HT1080 (cell line): Measurements from ENCODE around the gene SCGB3A1. TPM values are rescaled to one million over a fixed set of nuclear protein-coding genes. Genes with fewer than 3 reads are reported as not detected.

Experiments used
- DNase-seq: peaks from one replicate; pipeline ENCODE4 v3.0.0-alpha.2; 2015; ENCODE audit warnings: low read depth
- total RNA-seq: library from RNA; depleted of rRNA; stranded (reverse); fragments of >200 nt; shearing (Covaris generic); gene quantifications from 2 replicates; pipeline ENCODE4 v1.2.3, GENCODE V29; 2014

The SCGB3A1 gene
- total RNA-seq, 1 experiment from 2014 or later = not detected

DNA sequence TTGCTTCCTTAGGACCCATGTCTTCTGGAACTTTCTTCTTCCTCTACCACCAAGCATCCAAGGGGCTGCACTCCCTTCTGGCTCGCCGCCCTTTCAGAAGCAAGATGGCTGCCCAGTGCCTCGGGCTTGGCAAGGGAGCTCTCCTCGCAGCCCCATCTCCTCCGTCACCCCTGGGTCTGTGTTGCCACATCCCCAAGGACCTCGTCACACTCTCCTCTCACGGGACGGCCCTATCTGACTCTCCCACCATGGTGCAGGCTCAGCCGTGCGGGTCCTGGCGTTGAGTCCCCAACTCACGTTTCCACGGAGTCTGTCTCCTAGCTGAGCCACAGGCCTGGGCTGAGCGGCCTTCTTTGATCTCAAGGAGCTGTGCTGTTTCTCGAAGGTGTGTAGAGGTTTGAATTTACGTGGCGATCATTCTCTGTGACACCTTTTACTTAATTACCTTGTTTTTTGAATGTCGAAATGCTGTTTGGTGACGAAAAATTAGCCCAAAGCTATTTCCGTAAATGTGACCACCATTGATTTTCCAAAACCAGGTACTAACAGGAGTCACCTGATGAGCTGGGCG lies 15.0 kb upstream of the SCGB3A1 start:
- DNase-seq = no peak

DNA sequence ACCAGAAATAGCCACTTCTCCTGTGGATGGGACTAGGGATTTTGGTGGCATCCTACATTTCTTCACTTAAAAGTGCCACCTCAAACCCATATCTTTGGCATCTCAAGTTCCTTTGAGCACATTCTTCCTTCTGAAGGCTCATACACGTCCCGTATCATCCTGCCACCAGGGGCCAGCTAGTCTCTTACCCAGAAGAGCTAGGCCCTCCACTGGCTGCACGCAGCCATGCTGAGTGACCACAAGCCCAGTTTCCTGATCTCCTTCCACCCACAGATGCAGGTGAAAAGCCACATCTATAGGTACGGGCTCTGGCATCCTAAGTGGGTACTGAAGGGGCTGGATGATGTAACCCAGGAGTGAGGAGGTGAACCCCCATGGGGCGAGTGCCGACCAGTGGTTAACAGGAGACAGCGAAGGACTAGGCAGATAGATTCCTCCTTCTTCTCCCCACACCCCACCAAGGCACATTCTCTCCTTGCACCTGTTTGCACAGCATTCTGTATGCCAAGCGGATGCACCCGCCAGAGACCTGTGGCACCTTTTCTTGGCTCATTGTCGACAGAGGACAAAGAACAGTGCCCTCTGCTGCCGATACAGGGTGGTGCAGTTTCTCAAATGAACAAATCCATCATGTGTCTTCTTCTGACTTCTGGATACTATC lies 14.4 kb upstream of the SCGB3A1 start:
- peak; percentile 11 for DNase-seq

DNA sequence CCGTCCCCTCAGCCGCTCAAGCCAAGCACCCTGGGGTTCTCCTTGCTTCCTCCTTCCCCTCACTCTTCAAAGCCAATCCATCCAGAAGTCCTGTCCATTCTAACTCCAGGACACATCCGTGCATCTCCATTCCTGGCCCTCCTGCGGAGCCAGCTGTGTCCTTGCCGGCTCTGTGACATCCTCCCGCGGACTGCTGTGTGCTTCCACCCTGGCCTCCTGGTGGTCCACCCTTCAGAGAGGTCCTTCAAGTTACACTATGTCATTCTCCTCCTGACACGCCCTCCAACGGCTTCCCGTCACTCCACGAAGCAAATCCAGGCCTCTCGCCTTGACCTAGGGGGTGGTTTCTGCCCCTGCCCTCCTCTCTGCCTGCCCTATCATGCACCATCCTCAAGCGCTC lies 13.0 kb upstream of the SCGB3A1 start:
- DNase-seq = no peak

DNA sequence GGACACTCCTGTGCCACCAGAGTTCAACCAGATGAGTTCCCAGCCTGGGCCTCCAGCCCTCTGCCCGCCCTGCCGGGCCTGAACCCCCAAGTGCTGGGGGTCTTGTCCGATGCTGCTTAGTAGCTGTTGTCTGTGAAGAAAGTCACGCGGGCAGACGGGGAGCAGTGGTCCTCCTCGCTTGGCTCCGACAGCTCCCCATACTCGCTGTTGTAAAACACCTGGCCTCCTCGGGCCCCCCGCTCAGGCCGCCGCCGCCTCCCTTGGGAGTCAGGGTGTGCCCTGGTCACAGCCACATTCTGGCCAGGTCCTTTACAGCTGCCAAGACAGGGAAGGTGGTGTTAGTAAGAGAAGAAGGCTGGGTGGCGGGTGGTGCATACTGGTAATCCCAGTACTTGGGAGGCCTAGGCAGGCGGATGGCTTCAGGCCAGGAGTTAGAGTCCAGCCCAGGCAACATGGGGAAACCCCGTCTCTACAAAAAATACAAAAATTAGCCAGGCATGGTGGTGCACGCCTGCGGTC lies 11.8 kb upstream of the SCGB3A1 start:
- DNase-seq = no peak

DNA sequence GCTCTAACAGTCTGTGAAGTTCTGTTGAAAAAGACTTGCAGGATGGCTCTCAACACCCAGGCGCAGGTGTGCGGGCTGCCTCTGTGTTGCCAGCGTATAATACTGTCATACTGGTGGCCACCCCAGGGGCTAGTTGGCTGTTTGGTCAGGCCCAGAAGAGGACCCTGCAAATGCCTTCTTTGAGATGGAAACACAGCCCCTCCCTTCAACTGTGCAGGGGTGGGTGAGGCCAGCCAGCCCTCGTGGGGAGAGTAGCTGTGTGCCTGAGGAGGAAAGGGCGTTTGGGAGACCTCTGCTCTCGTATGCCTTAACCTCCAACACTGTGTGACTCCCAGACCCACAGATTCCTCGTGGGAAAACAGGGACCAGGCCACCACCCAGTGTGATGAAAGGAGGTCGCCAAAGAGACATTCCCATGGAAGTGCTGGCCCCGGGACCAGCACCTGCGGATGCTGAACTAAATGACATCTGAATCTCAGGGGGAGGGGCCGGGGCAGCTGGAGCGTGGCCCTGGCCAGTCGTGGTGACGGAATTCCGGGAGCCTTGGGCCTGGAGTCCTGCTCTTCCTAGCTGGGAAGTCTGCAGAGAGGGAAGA lies 11.3 kb upstream of the SCGB3A1 start:
- no peak for DNase-seq

DNA sequence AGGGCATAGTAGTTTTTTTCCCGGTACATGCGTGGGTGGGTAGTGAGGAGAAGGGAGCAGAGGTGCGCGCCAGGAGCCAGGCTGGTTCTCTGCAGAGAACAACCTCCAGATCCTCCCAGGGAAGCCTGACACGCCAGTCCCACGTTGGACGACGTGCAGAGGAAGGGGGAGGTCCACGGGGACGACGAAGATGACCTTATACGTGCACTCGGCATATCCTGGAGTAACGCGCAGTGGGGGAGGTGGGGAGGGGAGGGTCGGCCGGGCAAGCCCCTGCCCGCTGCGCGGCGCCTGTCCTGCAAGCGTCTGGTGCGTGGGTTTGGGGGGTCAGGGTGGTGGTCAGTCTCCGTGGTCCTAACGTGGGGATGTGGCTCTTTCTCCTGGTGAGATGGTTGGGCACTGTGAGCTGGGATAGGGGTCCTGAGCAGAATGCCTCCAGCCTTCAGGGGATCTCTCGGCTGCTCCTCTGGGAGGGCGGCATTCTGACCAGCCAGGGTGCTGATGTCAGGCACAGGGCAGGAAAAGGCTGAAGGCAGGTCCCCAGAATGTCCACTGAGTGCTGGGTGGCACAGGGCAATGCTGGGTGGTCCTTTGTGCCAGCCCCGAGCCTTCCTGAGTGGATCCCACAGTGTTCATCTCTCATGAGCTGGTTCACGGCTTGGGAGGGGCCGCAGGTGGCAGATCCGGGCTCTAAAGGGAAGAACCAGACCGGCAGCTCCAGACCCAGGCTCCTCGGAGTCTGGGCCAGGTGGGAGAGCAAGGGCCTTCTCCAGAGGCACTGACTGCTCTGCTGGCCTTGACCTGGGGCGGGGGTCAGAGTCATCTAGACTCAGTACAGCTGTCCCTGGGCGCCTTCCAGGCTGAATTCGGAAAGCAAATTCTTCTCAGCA lies 10.5 kb upstream of the SCGB3A1 start:
- no peak for DNase-seq

DNA sequence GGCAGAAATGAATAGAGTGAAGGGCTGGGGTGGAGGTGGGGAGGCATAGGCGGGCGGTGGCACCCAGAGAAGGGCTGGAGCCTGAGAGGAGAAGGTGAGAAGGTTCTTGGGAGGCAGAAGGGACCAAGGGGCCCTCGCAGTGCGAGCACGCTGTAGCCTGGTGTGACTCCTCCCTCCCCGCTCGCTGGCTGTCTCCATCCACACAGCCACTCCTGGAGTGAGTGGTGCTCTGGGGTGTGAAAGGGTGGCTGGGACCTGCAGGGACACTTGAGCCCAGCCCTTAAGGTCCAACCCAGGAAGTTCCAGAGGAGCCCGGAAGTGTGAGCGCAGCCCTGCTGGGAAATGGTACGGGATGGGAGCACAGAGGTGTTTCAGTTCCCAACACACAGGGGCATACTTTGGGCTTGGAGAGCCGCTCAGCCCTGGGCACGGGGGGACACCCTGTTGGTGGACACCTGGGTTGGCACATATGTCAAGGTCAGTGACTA lies 9.3 kb upstream of the SCGB3A1 start:
- no peak for DNase-seq

DNA sequence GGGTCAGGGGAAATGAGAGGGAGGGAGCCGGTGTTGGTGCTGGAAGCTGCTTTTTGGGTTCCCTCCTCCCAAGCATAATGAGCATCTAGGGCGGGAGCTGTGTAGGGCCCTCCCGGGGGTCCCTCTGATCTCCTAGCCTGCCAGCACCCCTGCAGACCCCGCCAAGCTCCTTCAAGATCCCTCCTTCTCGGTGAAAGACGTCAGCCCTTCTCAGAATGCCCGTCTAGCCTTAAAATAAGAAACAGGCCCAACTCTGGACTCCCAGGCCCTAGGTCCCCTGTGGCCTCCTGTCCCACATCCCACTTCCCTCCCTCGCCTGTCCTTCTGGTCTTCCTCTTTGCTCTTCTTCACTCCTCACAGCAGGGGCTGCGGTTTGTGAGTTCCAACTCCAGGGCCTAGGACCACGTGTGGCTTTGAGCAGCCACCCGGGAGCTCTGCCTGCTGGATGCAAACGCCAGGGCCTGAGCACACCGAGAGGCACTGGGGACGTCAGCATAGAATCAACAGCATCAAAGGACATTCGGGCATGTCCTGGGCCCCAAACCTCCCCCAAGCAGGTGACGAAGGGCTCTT lies 8.8 kb upstream of the SCGB3A1 start:
- no peak for DNase-seq

DNA sequence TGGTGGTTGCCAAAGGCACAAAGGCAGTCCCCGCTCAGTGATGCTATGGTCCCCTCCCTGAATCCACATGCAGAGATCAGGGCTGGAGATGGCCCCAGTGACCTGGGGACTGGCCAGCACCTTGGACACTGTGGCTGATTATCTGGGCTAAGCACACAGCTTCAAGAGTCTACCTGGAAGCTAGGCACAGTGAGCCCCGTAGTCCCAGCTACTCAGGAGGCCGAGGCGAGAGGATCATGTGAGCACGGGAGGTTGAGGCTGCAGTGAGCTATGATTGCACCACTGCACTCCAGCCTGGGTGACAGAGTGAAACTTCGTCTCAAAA lies 8.3 kb upstream of the SCGB3A1 start:
- no peak for DNase-seq

DNA sequence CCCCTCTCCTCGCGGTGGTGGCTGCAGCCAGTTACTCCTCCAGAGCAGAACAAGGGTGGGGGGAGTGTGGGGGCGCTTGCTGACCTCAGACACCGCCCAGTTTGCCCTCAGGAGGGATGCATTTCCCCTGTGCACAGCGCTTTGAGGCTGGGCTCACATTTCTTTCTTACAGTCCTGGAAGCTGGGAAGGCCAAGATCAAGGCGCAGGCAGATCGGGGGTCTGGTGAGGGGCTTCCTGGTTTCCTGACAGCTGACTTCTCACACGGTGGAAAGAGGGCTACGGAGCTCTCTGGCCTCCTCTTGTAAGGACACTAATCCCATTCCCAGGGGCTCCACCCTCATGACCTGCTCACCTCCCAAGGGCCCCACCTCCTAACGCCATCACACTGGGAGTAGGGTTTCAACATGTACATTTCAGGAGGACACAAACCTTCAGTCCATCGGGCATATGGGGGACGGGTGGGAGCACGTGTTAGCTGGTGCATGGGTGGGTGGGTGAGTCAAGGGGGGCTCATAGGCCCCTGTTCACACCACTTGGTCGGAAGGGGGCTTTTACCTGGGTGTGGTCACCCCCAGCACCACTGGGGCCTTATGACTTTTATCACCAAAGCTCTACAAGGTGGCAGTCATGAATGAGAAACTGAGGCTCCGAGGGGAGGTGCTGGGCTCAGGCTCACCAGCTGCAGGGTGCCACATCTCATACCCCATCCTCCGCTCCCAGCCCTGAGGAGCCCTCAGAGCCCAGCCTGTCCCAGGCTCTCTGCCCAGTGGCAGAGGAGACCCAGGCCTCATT lies 7.7 kb upstream of the SCGB3A1 start:
- no peak for DNase-seq

DNA sequence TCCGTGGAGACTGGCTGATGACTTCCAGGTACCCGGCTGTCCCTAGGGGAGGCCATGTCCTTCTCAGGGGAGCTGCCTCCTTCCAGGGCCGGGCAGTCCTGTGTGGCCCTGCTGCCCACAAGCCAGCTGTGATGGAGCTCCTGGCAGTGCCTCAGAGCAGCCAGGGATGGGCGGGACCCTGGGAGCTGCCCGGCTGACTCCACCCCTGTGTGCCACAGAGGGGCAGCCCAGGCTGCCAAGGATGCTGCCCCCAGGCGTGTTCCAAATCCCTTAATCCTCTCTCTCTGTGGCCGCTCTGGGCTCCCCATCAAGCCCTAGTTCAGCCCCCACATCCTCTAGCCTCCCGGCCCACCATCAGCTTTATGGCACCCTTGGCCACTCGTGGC lies 7.0 kb upstream of the SCGB3A1 start:
- DNase-seq = no peak

DNA sequence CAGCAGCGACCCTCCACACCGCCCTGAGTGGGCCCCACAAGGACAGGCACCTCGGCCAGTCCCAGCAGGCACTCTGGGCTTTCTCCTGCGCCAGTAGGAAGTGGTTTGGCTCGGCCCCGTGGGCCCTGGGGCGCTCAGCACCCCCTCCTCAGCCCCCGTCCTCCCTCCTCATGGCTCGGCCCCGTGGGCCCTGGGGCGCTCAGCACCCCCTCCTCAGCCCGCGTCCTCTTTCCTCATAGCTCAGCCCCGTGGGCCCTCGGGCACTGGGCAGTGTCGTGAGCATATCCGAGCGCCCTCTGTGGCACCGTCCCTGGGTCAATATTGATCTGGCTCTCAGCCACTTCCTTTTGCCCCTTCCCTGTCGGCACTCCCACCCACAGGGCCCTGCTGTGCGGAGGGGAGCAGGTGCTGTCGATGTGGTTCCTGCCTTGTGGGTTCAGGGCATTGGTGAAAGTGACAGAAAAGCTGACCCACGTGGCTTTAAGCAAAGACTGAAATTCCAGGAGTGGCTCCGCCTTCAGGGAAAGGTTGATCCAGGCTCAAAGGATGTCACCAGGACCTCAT lies 5.5 kb upstream of the SCGB3A1 start:
- no peak for DNase-seq

DNA sequence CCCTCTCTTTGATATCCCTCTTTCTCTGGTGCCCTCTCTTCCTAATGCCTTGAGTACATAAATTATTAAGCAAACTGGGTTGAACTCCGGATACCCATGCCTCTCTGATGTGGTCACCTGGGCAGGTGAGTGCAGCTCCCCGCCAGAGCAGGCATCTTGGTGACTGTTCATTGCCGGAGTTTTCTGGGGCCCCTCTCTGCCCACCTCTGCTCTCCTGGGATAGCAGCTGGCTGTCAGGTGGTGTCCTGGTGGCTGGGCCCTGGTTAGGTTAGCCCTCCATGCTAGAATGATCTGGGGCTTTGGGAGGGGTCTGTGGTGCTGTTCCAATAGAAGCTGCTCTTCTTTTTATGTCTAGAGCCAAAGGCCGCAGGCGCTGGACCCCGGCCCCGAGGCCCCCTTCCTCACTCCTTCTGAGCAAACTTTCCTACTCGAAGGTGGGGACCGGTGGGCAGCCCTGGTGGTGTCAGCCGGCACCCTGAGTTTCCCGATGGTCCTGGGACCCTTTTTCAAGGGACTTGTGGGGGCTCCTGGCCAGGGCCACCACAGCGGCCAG lies 4.9 kb upstream of the SCGB3A1 start:
- no peak for DNase-seq

DNA sequence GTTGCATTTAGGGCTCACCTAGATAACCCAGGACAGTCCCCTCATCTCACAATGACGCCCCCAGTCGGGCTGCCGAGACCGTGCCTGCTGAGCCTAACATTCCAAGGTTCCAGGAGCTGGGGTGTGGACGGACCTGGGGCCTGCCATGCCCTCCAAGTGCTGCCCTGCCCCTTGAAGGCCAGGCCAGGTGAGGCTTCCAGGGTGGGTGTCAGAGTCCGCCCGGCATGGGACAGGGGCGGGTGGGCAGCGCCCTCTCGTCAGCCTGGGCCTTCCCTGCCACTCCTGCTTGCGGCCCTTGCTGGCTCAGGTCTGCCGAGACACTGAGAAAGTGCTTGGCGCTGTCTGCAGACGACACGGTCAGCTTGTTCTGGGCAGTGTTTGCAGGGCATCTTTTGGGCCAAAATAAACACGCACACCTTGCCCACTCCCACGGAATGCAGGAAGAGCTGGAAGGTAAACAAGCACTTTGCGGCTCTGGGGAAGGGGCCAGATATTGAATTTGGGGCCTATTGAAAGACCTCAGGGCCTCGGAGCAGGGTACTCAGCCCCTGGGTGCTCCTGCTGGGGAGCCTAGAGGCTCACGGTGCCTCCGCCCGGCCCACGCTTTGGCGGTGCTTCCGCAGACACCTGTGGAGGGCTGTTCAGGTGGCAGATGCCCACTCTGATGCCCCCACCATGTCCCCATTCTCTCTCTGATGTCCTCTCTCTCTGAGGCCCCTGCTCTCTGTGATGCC lies 4.2 kb upstream of the SCGB3A1 start:
- DNase-seq = no peak

DNA sequence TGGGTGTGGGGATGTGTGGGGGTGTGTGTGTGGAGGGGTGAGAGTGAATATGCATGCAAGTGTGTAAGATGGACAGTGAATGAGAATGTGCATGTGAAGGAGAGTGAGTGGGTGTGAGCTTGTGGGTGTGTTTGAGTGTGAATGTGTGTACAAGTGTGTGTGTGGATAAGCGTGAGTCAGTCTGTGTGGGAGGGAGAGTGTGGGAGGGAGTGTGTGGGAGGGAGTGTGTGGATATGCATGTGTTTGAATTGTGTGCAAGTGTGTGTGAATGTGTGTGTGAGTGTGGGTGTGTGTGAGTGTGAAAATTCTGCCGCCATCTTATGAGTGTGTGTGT lies 3.7 kb upstream of the SCGB3A1 start:
- DNase-seq = no peak

DNA sequence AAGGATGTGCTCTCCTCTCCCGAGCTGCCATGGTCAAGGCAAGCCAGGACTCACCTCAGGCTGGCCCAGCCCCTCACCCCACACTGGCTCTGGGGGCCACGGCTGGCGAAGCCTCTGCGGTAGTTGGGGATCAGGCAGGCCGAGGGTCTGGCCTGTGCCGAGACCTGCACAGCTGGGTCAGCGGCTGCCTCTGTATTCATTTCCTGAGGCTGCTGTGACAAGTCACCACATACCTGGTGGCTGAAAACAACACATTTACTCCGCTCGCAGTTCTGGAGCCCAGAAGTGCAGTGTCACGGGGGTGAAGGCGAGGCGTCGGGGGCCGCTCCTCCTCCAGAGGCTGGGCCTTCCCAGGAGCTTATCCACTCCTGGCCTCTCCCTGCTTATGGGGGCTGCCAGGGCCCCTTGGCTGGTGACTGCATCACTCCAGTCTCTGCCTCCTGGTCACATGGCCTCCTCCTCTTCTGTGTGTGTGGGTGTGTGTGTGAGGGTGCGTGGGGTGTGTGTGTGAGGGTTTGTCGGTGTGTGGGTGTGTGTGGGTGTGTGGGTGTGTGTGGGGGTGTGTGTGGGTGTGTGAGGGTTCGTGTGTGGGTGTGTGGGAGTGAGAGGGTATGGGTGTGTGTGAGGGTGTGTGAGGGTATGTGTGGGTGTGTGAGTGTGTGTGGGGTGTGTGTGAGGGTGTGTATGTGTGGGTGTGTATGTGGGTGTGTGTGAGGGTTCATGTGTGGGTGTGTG lies 3.2 kb upstream of the SCGB3A1 start:
- no peak for DNase-seq

DNA sequence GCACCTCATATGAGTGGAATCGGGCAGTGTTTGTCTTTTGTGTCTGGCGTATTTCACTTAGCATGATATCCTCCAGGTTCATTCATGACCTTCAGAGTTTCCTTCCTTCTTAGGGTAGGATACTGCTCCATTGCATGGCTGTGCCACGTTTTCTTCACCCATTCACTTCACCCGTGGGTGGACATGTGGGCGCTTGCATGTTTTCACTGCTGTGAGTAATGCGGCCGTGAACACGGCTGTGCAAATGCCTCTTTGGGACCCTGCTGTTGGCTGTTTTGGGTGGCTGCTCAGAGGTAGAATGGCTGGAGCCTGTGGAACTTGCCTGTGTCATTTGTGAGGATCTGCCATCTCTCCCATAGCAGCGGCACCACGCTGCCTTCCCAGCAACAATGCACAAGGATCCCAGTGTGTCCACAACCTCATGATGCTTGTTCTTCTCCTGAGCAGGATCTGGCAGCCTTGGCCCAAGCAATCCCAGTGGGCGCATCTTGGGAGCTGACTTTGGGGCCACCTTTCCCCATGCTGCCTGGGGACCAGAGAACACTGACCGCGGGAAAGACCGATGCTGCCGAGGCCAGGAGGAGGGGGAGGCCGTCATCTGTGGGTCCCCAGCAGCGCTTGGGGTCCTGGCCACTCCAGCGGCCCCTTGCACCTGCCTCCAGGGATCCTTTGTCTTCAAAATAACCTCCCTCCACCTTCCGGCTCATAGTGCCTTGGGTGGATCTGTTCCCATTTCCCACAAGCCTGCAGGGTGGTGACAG lies 2.3 kb upstream of the SCGB3A1 start:
- no peak for DNase-seq

DNA sequence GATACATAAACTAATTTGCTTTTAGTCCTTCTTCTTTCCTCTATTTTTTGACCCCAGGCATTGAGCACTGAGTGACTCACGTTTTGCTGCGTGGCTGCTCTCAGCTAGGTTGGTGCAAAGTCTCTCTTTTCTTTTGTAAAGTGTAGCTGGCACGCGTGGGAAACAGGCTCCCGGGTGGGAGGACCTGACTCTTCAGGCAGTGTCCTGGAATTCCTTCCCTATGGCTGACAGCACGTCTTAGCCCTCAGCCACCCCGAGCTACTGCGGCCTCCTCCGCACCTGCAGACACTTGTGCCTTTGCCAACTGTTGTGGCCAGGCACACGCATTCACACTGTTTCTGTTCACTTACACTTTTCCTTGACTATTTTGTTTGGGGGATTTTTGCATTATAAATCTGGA lies 877 bp upstream of the SCGB3A1 start:
- no peak for DNase-seq
